NCI-H1092 (cell line): ENCODE data around the gene MRPL54.
"Not testable (repeated sequence)": the region's sequence is repeated elsewhere in the genome, so short reads cannot be mapped to it uniquely, and the experiment has no call there.

ENCODE experiments used
- DNase-seq: peaks from one replicate; lab custom pipeline; 2025; lab: John Stamatoyannopoulos, UW

Gene MRPL54

DNA sequence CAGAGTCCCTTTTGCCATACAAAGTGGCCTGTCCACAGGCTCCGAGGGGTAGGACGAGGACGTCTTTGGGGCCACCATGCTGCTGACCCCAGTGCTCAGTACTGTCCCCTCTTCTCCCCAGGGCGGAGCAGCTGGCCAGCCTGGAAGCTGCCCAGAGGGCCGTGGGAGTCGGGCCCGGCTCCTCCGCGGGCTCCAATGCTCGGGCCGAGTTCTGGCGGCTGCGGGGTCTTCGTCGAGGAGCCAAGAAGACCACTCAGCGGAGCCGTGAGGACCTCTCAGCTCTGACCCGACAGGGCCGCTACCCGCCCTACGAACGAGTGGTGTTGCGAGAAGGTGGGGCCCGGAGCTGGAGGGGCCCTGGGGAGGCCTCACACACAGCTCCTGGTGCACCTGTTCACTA lies 22.1 kb upstream of the MRPL54 start:
- DNase-seq = no peak

DNA sequence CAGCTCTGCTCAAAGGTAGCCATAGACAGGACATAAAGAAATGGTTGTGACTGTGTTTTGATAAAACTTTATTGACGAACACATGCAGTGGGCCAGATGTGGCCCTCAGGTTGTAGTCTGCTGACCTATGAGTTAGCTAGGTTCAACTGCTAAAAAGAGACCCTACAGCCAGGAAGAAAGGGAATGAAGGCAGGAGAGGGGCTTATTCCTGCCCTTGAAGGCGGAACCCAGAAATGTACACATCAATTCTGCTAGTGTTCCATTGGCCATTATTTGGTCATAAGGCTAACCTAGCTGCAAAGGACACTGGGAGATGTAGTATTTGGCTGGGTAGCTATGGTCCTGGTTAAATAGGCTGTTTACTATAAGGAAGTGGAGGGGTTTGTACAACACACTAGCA lies 19.0 kb upstream of the MRPL54 start:
- DNase-seq = no peak

- no peak for DNase-seq
Observed at GRCh38 chr19:3745363-3746045, 17.0 kb upstream of the MRPL54 start.

- no peak for DNase-seq
Observed at GRCh38 chr19:3746371-3747056, 16.0 kb upstream of the MRPL54 start.

DNA sequence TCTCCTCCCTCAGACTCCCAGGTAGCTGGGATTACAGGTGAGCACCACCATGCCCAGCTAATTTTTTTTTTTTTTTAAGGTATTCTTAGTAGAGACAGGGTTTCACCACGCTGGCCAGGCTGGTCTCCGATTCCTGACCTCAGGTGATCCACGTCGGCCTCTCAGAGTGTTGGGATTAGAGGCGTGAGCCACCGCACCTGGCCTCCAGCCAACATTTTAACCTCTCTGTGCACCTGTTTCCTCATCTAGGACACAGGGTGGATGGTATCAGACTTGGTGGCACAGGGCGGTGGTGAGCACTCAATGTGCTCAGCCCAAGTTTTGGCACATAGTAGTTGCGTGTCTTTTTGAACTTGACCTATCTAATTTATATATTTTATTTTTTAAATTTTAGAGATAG lies 13.5 kb upstream of the MRPL54 start:
- no peak for DNase-seq

DNA sequence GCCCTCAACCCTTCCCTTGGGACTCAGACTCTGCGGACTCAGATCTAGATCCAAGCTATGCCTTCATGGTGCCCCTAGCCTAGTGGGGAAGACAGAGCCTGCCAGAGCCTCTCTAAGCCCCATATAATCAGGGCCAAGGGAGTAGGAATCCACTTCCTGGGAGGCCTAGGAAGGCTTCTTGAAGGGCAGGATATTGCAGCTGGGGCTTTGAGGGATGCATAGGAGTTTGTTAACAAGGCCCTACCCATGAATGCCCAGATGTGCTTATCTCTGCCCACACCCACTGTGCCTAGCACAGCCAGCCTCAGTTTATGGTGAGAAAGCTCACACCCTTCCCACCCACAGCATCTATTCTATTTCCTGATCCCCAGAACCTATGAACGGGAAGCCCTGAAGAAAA lies 12.3 kb upstream of the MRPL54 start:
- DNase-seq = no peak

- DNase-seq = no peak
Observed at GRCh38 chr19:3751236-3751635, 11.2 kb upstream of the MRPL54 start.

GRCh38 chr19:3752492-3752891 lies 10.0 kb upstream of the MRPL54 start:
- no peak for DNase-seq

DNA sequence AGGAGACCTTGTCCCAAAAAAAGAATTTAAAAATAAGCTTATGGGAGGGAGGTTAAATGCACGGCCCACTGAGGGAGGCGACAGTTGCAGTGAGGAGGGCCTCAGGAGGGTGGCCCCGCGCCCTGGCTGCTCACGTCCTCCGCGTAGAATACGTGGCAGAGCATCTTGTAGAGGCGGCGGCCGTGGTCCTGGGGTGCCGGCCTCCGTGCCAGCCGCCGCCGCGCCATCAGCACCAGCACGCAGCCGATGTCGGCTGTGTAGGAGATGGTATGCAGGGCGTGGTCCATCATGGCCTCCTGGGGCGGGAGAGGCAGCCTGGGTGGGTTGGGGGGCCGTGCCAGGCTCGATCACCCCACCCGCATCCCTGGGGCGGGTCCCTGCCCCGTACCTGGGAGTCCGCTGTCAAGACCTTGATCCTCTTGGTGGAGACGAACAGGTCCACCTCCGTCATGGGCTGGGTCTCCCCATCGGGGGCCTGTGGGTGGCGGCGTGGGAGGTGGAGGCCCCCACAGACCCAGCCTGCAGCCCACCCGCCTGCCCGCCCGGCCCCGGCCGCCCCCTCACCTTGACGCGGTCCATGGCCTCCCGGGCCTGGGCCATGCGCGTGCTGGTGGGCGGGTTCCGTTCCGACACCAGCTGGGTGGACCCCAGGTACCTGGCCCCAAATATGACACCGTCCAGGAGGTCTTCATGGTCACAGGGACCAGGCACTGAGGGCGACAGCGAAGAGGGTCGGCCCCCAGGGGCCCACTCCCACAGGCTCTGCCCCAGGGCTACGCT lies 8.7 kb upstream of the MRPL54 start:
- DNase-seq = no peak

DNA sequence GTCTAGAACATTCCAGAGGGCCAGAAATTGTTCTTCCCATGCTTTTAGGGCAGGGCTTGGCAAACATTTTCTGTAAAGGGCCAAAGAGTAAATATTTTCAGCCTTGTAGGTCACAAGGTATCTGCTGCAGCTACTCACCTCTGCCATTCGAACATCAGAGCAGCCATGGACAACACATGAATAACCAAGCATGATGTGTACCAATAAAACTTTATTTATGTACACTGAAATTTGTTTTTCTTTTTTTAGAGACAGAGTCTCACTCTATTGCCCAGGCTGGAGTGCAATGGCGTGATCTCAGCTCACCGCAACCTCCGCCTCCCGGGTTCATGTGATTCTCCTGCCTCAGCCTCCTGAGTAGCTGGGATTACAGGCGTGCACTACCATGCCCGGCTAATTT lies 4.8 kb upstream of the MRPL54 start:
- not testable (repeated sequence) for DNase-seq

GRCh38 chr19:3758297-3758696 lies 4.2 kb upstream of the MRPL54 start:
- DNase-seq = not testable (repeated sequence)

DNA sequence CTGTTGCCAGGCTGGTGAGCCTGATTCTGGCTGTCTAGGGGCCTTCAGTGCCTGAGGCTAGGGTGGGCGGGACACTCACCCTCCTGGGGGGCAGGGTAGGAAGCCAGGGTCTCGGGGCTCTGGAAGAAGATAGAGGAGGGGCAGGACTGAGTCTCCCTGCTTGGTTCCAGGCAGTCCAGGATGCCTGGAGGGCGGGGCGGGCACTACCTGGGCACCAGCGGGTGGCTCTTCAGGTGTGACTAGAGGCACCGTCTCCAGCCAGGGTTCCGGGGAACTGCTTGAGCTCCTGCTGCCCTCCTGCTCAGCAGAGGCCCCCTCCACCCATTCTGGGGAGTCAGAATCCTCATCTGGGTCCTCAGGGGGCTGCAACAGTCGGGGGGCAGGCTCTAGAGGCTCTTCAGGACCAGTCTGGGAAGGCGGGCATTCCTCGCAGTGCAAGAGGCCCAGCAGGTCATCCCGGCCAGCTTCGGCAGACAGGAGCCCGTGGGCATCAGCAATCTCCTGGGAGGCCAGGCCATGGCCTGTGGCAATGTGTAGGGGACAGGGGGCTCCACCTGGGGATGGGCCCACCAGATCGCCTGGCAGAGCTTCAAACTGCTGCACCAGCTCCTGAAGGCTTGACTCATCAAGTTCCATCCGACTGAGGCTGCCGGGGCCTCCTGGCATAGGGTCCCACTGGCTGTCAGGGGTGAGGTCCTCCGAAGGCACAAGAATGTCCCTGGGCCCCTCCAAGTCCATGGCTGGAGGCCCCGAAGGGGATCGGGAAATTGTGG lies 2.8 kb upstream of the MRPL54 start:
- no peak for DNase-seq

- no peak for DNase-seq
Observed at GRCh38 chr19:3760871-3761361, 1.6 kb upstream of the MRPL54 start.

GRCh38 chr19:3761382-3762129 lies 926 bp upstream of the MRPL54 start, which contains the start of gene APBA3:
APBA3 (minus strand) TSS chr19:3761692; CDS start chr19:3760264, 1,428 bp downstream.
- peak; percentile 78 for DNase-seq

GRCh38 chr19:3762130-3762473 lies 380 bp upstream of the MRPL54 start:
- DNase-seq = no peak

DNA sequence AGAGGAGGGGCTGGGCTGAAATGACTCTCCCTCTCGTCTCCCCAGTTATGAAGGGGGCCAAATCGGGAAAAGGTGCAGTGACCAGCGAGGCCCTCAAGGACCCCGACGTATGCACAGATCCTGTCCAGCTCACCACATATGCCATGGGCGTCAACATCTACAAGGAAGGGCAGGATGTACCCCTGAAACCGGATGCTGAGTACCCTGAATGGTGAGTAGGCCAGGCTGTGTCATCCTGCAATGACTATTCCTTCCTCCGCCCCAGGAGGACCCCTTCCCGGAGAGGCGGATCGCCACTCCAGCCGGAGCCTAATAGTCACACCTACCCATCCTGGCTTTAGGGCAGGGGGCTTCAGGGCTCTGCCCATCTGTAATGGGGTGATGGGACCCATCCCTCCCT lies 2.6 kb downstream of the MRPL54 start:
- DNase-seq = no peak

DNA sequence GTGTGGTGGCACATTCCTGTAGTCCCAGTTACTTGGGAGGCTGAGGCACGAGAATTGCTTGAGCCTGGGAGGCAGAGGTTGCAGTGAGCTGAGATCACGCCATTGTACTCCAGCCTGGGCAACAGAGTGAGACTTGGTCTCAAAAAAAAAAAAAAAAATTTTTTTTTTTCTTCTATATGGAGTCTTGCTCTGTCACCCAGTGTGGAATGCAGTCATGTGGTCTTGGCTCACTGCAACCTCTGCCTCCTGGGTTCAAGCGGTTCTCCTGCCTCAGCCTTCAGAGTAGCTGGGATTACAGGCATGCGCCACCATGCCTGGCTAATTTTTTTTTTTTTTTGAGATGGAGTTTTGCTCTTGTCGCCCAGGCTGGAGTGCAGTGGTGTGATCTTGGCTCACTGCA lies 3.3 kb downstream of the MRPL54 start:
- not testable (repeated sequence) for DNase-seq

GRCh38 chr19:3766520-3766919 lies 4.0 kb downstream of the MRPL54 start:
- no peak for DNase-seq

DNA sequence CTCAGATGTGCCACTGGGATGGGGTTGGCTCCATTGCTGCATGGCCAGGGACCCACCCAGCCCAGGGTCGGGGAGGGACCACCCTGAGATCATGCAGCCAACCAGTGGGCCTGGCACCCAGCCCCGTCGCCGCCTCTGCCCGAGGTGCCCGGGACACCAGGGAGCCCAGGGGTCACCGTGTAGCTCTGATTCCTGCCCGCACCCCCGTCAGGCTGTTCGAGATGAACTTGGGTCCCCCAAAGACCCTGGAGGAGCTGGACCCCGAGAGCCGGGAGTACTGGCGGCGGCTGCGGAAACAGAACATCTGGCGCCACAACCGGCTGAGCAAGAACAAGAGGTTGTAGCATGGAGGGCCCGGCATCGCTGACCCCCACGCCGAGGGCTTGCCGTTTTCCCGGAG lies 4.6 kb downstream of the MRPL54 start:
- DNase-seq = no peak

DNA sequence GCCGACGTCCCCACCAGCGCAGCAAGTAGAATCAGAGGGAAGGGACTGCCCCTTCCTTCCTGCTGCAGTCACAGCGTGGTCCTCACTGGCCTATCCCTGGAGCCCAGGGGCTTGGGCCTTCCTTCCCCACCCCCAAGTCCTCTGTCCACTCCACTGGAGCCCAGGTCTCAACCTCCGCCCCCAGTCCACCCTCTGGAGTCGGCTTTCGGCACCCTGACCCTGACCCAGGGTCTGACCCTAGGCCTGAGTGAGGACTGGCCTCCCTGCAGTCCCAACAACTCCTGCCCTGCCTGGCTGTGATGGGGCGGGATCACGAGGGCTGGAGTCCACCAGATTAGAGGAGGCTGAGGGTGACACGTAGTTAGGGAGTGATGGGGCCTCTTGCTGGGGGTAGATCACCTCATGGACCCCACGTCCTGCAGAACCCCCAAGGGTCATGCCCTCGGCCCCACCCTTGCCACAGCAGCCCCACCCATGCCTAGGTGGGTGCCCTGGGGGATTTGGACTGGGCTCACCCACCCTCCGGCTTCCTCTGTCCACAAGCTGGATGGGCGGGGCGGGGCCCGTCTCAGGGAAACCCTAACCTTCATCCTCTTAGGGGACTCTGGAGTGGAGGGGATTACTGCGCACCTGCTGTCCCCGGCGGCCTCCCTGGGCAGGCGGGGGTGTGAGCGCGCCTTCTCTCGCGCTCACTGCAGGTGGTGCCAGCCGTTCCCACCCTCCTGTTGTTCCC lies 5.7 kb downstream of the MRPL54 start:
- DNase-seq = no peak

GRCh38 chr19:3768748-3769099 lies 6.2 kb downstream of the MRPL54 start:
- no peak for DNase-seq
